Activated T-cell treated with anti-CD3 and anti-CD28 coated beads, Interleukin-2, amount 50 U/mL, for 72 hours (primary cell): ENCODE measurements around the gene ITGB8. TPM values are rescaled to one million over a fixed set of nuclear protein-coding genes. Genes with fewer than 3 reads are reported as not detected.
"Not testable (repeated sequence)": the region's sequence is repeated elsewhere in the genome, so short reads cannot be mapped to it uniquely, and the experiment has no call there.

ENCODE experiments used
- ATAC-seq, 2 donors: fragments of 150-1000 bp; cut with Tn5 transposase; replicated peaks in 1 of 2; 2 replicates each; pipeline ENCODE4 v1.10.0; 2021; ENCODE audit warnings: moderate library complexity in 2 of 2, mild to moderate bottlenecking in 1 of 2
- DNase-seq, 2 donors: peaks; one replicate each; pipeline ENCODE4 v3.0.0; 2021 to 2022; ENCODE audit warnings: mixed read lengths in 1 of 2
- H3K27ac Mint-ChIP-seq: one replicate; pipeline ENCODE4 v1.8.0; 2022; ENCODE audit warnings: mild to moderate bottlenecking, moderate library complexity, mixed read lengths
- H3K27me3 Mint-ChIP-seq: one replicate; pipeline ENCODE4 v1.8.0; 2022; ENCODE audit warnings: low read depth, mixed read lengths
- H3K36me3 Mint-ChIP-seq, 2 donors: one replicate each; pipeline ENCODE4 v1.8.0; 2022; ENCODE audit warnings: mixed read lengths in 2 of 2, mild to moderate bottlenecking in 1 of 2; ENCODE audit not compliant: insufficient read depth in 2 of 2
- H3K4me1 Mint-ChIP-seq: one replicate; pipeline ENCODE4 v1.8.0; 2022; ENCODE audit warnings: low read depth, mixed read lengths
- H3K4me3 Mint-ChIP-seq, 2 donors: one replicate each; pipeline ENCODE4 v1.8.0; 2022; ENCODE audit warnings: mild to moderate bottlenecking in 2 of 2, mixed read lengths in 2 of 2, moderate library complexity in 2 of 2
- H3K9me3 Mint-ChIP-seq, 2 donors: one replicate each; pipeline ENCODE4 v1.8.0; 2022; ENCODE audit warnings: mixed read lengths in 2 of 2
- total RNA-seq, 2 donors: library from RNA; stranded (reverse); gene quantifications; one replicate each; pipeline ENCODE4 v1.2.3, GENCODE V29; 2022

Gene ITGB8
- total RNA-seq, 2 donors from 2014 or later: 0.02 TPM; not detected in 1

- H3K27me3 Mint-ChIP-seq: peaks cover 5% of the 10 kb centered on the region
- peaks cover 0 to 4% of the 10 kb centered on the region in 2 donors for H3K9me3 Mint-ChIP-seq
- no peak for ATAC-seq
- H3K27ac Mint-ChIP-seq: no peak overlapping the region
- DNase-seq: no peak
- no peaks in the 10 kb centered on the region for H3K36me3 Mint-ChIP-seq
- H3K4me3 Mint-ChIP-seq: no peak overlapping the region
- H3K4me1 Mint-ChIP-seq: no peaks in the 10 kb centered on the region
These were observed 30.9 kb upstream of the ITGB8 start for GRCh38 chr7:20299647-20300312.

GRCh38 chr7:20301311-20301939 lies 29.3 kb upstream of the ITGB8 start:
- H3K9me3 Mint-ChIP-seq: no peaks in the 10 kb centered on the region
- peaks cover 8% of the 10 kb centered on the region for H3K27me3 Mint-ChIP-seq
- H3K27ac Mint-ChIP-seq: no peak overlapping the region
- no peak overlapping the region for H3K4me3 Mint-ChIP-seq
- no peaks in the 10 kb centered on the region for H3K4me1 Mint-ChIP-seq
- ATAC-seq: peak; percentile 52 to 53
- no peak for DNase-seq
- no peaks in the 10 kb centered on the region for H3K36me3 Mint-ChIP-seq

DNA sequence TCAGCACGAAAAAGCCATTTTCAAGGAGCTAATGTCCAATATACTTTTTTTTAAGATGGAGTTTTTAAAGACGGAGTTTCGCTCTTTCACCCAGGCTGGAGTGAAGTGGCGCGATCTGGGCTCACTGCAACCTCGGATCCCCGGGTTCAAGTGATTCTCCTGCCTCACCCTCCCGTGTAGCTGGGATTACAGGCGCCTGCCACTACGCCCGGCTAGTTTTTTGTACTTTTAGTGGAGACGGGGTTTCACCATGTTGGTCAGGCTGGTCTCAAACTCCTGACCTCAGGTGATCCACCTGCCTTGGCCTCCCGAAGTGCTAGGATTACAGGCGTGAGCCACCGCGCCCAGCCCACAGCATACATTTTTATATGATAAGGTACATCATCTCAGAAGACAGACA lies 28.4 kb upstream of the ITGB8 start:
- not testable (repeated sequence) for DNase-seq, H3K4me1 Mint-ChIP-seq
- H3K27me3 Mint-ChIP-seq: peaks cover 10% of the 10 kb centered on the region

GRCh38 chr7:20302891-20303290 lies 27.8 kb upstream of the ITGB8 start:
- H3K9me3 Mint-ChIP-seq: no peaks in the 10 kb centered on the region
- no peak for ATAC-seq
- H3K36me3 Mint-ChIP-seq: no peaks in the 10 kb centered on the region
- no peak overlapping the region for H3K4me3 Mint-ChIP-seq
- DNase-seq: no peak
- no peak overlapping the region for H3K27ac Mint-ChIP-seq
- H3K4me1 Mint-ChIP-seq: no peaks in the 10 kb centered on the region
- peaks cover 10% of the 10 kb centered on the region for H3K27me3 Mint-ChIP-seq

More for the DNA sequence above, 28.4 kb upstream of the ITGB8 start:
- not testable (repeated sequence) for H3K27ac Mint-ChIP-seq, ATAC-seq, H3K9me3 Mint-ChIP-seq, H3K36me3 Mint-ChIP-seq, H3K4me3 Mint-ChIP-seq

DNA sequence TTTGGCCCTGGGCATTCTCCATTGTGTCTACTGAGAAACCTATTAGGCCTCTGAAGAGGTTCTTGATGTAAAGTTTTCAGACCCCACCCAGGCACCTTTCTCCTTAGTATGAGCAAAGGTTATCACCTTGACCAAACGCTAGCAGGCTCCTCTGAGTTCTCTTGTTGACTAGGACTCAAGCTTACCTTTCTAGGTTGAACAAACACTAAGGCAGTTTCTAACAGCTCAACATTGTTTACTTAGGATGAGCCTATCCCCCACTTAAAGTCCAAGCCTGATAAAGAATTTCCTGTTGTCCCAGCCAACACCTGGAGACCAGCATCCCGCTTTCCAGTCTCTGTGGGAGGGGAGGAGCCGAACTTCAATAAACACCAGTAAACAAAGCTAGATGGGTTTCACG lies 26.3 kb upstream of the ITGB8 start:
- H3K4me1 Mint-ChIP-seq: no peaks in the 10 kb centered on the region
- no peak overlapping the region for H3K4me3 Mint-ChIP-seq
- DNase-seq (no peak), ATAC-seq (no peak)
- H3K27ac Mint-ChIP-seq: no peak overlapping the region
- H3K9me3 Mint-ChIP-seq: no peaks in the 10 kb centered on the region
- peaks cover 10% of the 10 kb centered on the region for H3K27me3 Mint-ChIP-seq
- H3K36me3 Mint-ChIP-seq: no peaks in the 10 kb centered on the region

DNA sequence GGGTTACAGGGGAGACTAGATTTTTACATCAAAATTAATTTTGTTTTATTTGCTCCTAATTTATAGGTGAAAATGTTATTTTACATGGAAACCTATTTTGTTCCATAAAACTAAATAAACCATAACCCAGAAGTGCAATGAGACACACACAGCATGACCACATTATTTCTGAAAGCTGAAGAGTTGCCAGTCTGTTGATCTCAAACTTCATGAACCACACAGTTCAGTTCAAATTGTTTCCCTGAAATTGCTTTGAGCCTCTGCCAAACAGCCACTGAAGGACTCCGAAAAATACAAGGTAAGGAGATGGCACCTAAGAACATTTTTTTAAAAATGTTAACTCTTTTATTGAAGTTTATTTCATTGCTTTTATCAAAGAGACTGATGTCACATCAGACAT lies 25.0 kb upstream of the ITGB8 start:
- Mint-ChIP-seq H3K9me3 (no peaks in the 10 kb centered on the region), H3K36me3 (no peaks in the 10 kb centered on the region), H3K4me1 (no peaks in the 10 kb centered on the region), H3K27ac (no peak overlapping the region), H3K27me3 (peaks cover 10% of the 10 kb centered on the region), H3K4me3 (no peak overlapping the region)
- ATAC-seq: no peak
- DNase-seq: no peak

DNA sequence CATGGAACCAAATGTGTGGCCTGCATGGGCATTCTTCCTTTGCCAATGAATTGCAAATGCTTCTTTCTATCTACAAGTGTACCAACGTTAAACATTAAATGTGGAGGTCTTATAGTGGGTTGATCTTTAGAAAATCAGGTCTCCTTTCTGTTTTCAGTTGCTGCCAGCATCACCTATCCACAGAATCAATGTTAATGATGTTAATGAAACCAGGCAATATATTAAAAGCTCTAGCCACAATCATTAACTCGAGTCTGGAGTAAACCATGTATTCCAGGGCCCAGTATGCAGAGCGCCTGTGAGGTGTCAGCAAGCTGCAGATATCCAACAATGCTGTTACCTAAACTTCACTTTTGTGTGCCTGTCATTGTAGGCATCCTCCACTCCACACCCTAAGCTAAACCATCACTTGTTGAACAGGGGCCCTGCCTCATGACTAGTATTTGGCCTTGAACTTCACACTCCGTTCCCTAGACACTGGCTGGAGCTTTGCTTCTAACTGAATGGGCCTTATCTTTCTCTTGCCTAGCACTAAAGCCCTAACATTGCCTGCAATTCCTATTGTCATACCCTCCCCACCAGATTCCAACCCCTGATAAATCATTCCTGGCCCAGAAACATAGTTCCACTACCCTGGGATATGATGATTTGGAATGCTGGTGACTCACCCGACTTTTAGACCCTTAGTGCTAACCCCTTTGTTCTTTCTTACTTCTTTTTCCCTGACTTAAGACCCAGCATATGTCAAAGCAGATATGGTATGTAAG lies 24.3 kb upstream of the ITGB8 start:
- Mint-ChIP-seq H3K9me3 (no peaks in the 10 kb centered on the region), H3K4me3 (no peak overlapping the region), H3K4me1 (no peaks in the 10 kb centered on the region), H3K27me3 (peaks cover 10% of the 10 kb centered on the region), H3K36me3 (no peaks in the 10 kb centered on the region), H3K27ac (no peak overlapping the region)
- ATAC-seq (no peak), DNase-seq (no peak)

DNA sequence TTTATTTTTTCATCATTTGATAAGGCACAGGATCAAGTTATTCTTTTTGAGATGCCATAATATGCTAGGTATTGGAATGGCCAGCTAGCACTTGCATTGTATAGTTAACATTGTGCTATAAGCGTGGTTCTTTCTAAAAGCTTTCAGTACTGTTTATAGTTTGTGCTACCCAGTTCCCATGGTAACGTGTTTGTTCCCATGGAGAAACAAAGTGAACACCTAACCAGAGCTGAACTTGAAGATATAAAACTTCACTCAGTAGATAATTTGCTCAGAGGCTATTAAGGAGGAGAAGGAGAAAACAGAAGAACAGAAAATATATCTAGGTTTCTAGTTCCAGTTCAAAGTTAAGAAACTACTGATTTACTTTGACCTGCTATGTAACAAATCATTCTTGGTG lies 23.6 kb upstream of the ITGB8 start:
- H3K4me1 Mint-ChIP-seq: no peaks in the 10 kb centered on the region
- no peak overlapping the region for H3K27ac Mint-ChIP-seq
- H3K36me3 Mint-ChIP-seq: no peaks in the 10 kb centered on the region
- DNase-seq (no peak), ATAC-seq (no peak)
- peaks cover 10% of the 10 kb centered on the region for H3K27me3 Mint-ChIP-seq
- no peak overlapping the region for H3K4me3 Mint-ChIP-seq
- H3K9me3 Mint-ChIP-seq: no peaks in the 10 kb centered on the region

- no peak overlapping the region for H3K4me3 Mint-ChIP-seq
- ATAC-seq (no peak), DNase-seq (no peak)
- no peaks in the 10 kb centered on the region for H3K9me3 Mint-ChIP-seq
- no peaks in the 10 kb centered on the region for H3K4me1 Mint-ChIP-seq
- no peak overlapping the region for H3K27ac Mint-ChIP-seq
- peaks cover 5% of the 10 kb centered on the region for H3K27me3 Mint-ChIP-seq
- no peaks in the 10 kb centered on the region for H3K36me3 Mint-ChIP-seq
These were observed 22.8 kb upstream of the ITGB8 start for GRCh38 chr7:20307901-20308300.

DNA sequence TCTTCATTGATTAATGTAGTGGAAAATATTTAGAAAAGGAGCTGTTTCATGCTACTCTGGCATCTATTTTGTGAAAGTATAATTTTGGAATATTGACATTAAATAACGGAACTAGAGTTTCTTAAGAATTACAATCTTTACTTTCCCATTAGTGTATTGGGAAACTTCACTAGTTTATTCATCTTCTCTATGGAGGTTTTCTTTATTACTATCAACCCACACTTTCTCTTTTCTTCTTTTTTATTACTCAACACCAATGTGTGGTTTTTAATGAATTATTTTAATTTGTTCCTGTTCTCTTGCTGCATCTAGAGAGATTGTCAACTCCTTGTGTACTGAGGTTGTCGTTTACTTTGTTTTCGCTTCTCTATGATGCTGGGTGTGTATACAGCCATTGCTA lies 20.4 kb upstream of the ITGB8 start:
- no peak for DNase-seq
- no peak for ATAC-seq
- peaks cover 5% of the 10 kb centered on the region for H3K27me3 Mint-ChIP-seq
- no peaks in the 10 kb centered on the region for H3K36me3 Mint-ChIP-seq
- H3K4me3 Mint-ChIP-seq: no peak overlapping the region
- no peaks in the 10 kb centered on the region for H3K4me1 Mint-ChIP-seq
- H3K9me3 Mint-ChIP-seq: no peaks in the 10 kb centered on the region
- no peak overlapping the region for H3K27ac Mint-ChIP-seq

DNA sequence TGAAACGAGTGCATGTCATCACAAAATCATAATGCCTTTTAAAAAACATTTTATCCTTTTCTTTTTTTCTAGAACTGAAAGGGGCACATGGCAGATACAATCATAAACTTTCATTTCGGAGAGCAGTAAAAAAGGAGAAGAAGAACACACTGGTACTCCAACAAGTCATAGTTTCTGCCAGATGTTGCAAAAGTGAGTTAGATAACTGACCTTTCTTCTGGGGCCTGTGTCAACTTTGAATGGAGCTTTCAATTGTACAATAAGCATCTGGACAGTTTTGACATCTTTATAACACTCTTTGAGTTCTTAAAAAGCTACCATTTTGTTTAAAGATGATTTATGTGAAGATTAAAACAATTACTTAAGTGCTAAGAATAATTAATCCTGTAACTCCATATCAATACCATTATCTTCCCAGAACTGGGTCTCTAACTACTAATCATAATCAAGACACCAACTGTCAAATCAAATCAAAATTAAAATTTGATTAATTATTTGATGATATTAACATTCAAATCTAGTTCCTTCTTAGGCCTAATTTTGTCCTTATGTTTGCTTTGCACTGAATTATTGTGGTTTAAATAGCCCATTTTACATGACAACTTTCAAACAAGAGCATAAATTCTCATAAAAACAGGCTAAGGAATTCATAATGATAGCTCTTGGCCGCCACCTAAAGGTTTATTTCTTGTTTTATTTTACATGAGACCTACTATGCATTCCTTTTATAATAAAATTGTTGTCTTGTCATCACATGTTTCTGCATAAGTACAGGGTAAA lies 19.5 kb upstream of the ITGB8 start:
- H3K27me3 Mint-ChIP-seq: peaks cover 5% of the 10 kb centered on the region
- ATAC-seq (no peak), DNase-seq (no peak)
- no peak overlapping the region for H3K4me3 Mint-ChIP-seq
- no peak overlapping the region for H3K27ac Mint-ChIP-seq
- H3K9me3 Mint-ChIP-seq: no peaks in the 10 kb centered on the region
- H3K36me3 Mint-ChIP-seq: no peaks in the 10 kb centered on the region
- no peaks in the 10 kb centered on the region for H3K4me1 Mint-ChIP-seq

- ATAC-seq: no peak
- Mint-ChIP-seq H3K36me3 (no peaks in the 10 kb centered on the region), H3K4me1 (no peaks in the 10 kb centered on the region), H3K9me3 (no peaks in the 10 kb centered on the region), H3K4me3 (no peak overlapping the region), H3K27me3 (no peaks in the 10 kb centered on the region), H3K27ac (no peak overlapping the region)
- DNase-seq: no peak
These were observed 19.0 kb upstream of the ITGB8 start for GRCh38 chr7:20311743-20312042.

- no peak overlapping the region for H3K4me3 Mint-ChIP-seq
- H3K4me1 Mint-ChIP-seq: no peaks in the 10 kb centered on the region
- no peak for ATAC-seq
- H3K27me3 Mint-ChIP-seq: no peaks in the 10 kb centered on the region
- no peaks in the 10 kb centered on the region for H3K36me3 Mint-ChIP-seq
- H3K9me3 Mint-ChIP-seq: no peaks in the 10 kb centered on the region
- DNase-seq: no peak
- H3K27ac Mint-ChIP-seq: no peak overlapping the region
These were observed 18.1 kb upstream of the ITGB8 start for GRCh38 chr7:20312562-20312961.
